PC-3 (cell line): ENCODE results near the gene ENTPD2. TPM values are rescaled to one million over a fixed set of nuclear protein-coding genes. Genes with fewer than 3 reads are reported as not detected.

Experiments used
- ATAC-seq: fragments of 200-7000 bp; cut with Tn5 transposase; 2 replicates; pipeline ENCODE4 v1.9.1; 2020; ENCODE audit warnings: mild to moderate bottlenecking, moderate library complexity
- BruUV-seq: library from RNA; stranded (reverse); fragments of 400-500 nt; replicated peaks from 2 replicates; lab custom pipeline; 2021; lab: Mats Ljungman, UMichigan
- CTCF ChIA-PET: fragments of 300-600 bp; sonication (Branson Sonifier 250); formaldehyde crosslinking; loops from one replicate; lab custom pipeline; 2022; ENCODE audit warnings: antibody characterized with exemption; lab: Charles Lee
- POLR2A ChIA-PET: fragments of 300-600 bp; sonication (Branson Sonifier 250); formaldehyde crosslinking; loops from one replicate; lab custom pipeline; 2022; ENCODE audit warnings: antibody characterized with exemption; ENCODE audit not compliant: unreplicated experiment; lab: Charles Lee
- DNase-seq: peaks from one replicate; pipeline ENCODE4 v3.0.0-alpha.2; 2015
- H2AFZ ChIP-seq: fragments of 300-600 bp; sonication (generic); 2 replicates; pipeline ENCODE4 v1.6.0; 2016; ENCODE audit warnings: antibody characterized with exemption, low read length
- H3F3A ChIP-seq: fragments of 300-600 bp; sonication (generic); one replicate; pipeline ENCODE4 v1.6.0; 2017; ENCODE audit warnings: antibody characterized with exemption, low read length, control low read depth, mild to moderate bottlenecking; ENCODE audit not compliant: unreplicated experiment
- H3K27ac ChIP-seq: fragments of 300-600 bp; sonication (generic); 2 replicates; pipeline ENCODE4 v1.5.1; 2016; ENCODE audit warnings: mild to moderate bottlenecking, low read length
- H3K27me3 ChIP-seq: fragments of 300-600 bp; sonication (generic); 2 replicates; pipeline ENCODE4 v1.6.1; 2016; ENCODE audit warnings: low read length, mixed read lengths
- H3K36me3 ChIP-seq: fragments of 300-600 bp; sonication (generic); 2 replicates; pipeline ENCODE4 v1.6.1; 2016; ENCODE audit warnings: low read depth, mixed run types, low read length, mixed read lengths
- H3K4me1 ChIP-seq: fragments of 300-600 bp; sonication (generic); 2 replicates; pipeline ENCODE4 v1.5.1; 2016; ENCODE audit warnings: low read length; ENCODE audit not compliant: insufficient read depth
- H3K4me2 ChIP-seq: fragments of 300-600 bp; sonication (generic); 2 replicates; pipeline ENCODE4 v1.6.0; 2016; ENCODE audit warnings: low read length
- H3K4me3 ChIP-seq: fragments of 300-600 bp; sonication (generic); 2 replicates; pipeline ENCODE4 v1.5.1; 2016; ENCODE audit warnings: mild to moderate bottlenecking, low read length, mixed read lengths
- H3K79me2 ChIP-seq: fragments of 300-600 bp; sonication (generic); 2 replicates; pipeline ENCODE4 v1.6.1; 2017; ENCODE audit warnings: low read length, mixed read lengths
- H3K9ac ChIP-seq: fragments of 300-600 bp; sonication (generic); 2 replicates; pipeline ENCODE4 v1.6.0; 2016; ENCODE audit warnings: mild to moderate bottlenecking, low read length
- H3K9me2 ChIP-seq: fragments of 300-600 bp; sonication (generic); replicated peaks from 2 replicates; pipeline ENCODE4 v1.6.1; 2016; ENCODE audit warnings: mixed run types, low read length, mixed read lengths
- H3K9me3 ChIP-seq: fragments of 300-600 bp; sonication (generic); 2 replicates; pipeline ENCODE4 v1.6.1; 2016; ENCODE audit warnings: low read length, mixed read lengths
- H4K20me1 ChIP-seq: fragments of 300-600 bp; sonication (generic); 2 replicates; pipeline ENCODE4 v1.6.1; 2016; ENCODE audit warnings: low read length, mixed read lengths
- EZH2 ChIP-seq: fragments of 300-600 bp; sonication (generic); IDR thresholded peaks from one replicate; pipeline ENCODE4 v1.6.1; 2017; ENCODE audit warnings: antibody characterized with exemption, mild to moderate bottlenecking, low read length; ENCODE audit not compliant: unreplicated experiment
- EZH2phosphoT487 ChIP-seq: fragments of 300-600 bp; sonication (generic); IDR thresholded peaks from 2 replicates; pipeline ENCODE4 v1.6.1; 2018; ENCODE audit warnings: mild to moderate bottlenecking, antibody characterized with exemption, low read length, borderline replicate concordance
- intact Hi-C: fragments of 100-400 bp; cut with micrococcal nuclease; formaldehyde crosslinking; loops from 2 replicates; pipeline ENCODE4 v1.9.0; 2023
- total RNA-seq: library from RNA; depleted of rRNA; stranded (reverse); fragments of >200 nt; gene quantifications from 2 replicates; pipeline ENCODE4 v1.2.3, GENCODE V29; 2014
- TF ChIP-seq, protein P1 (sequence below): fragments of 300-600 bp; sonication (generic); conservative IDR thresholded peaks from 2 replicates; pipeline ENCODE4 v1.5.1; 2017; ENCODE audit warnings: antibody characterized with exemption, low read depth, mild to moderate bottlenecking, low read length

ENTPD2 gene
- total RNA-seq, 1 experiment from 2014 or later = 1.3 TPM

- CTCF ChIA-PET = no interaction called here
- no peak for TF ChIP-seq EZH2
- TF ChIP-seq, protein P1, sequence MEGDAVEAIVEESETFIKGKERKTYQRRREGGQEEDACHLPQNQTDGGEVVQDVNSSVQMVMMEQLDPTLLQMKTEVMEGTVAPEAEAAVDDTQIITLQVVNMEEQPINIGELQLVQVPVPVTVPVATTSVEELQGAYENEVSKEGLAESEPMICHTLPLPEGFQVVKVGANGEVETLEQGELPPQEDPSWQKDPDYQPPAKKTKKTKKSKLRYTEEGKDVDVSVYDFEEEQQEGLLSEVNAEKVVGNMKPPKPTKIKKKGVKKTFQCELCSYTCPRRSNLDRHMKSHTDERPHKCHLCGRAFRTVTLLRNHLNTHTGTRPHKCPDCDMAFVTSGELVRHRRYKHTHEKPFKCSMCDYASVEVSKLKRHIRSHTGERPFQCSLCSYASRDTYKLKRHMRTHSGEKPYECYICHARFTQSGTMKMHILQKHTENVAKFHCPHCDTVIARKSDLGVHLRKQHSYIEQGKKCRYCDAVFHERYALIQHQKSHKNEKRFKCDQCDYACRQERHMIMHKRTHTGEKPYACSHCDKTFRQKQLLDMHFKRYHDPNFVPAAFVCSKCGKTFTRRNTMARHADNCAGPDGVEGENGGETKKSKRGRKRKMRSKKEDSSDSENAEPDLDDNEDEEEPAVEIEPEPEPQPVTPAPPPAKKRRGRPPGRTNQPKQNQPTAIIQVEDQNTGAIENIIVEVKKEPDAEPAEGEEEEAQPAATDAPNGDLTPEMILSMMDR = no peak
- TF ChIP-seq EZH2phosphoT487 = no peak
- intact Hi-C loops = no loop called here
- Histone ChIP-seq H3K27me3 (no peaks in the 10 kb centered on the region), H3K36me3 (peaks cover 34% of the 10 kb centered on the region), H3K9me3 (no peaks in the 10 kb centered on the region), H3K79me2 (no peaks in the 10 kb centered on the region), H4K20me1 (no peaks in the 10 kb centered on the region), H2AFZ (no peak overlapping the region), H3K4me1 (no peaks in the 10 kb centered on the region), H3K27ac (no peak overlapping the region), H3K4me2 (no peak overlapping the region), H3K9ac (no peak overlapping the region), H3K4me3 (no peak overlapping the region), H3F3A (no peaks in the 10 kb centered on the region), H3K9me2 (no peaks in the 10 kb centered on the region)
- ATAC-seq = no peak
- DNase-seq = no peak
- BruUV-seq = no TSS peak
- POLR2A ChIA-PET = no interaction called here
Observed at GRCh38 chr9:137099231-137099630, 45.4 kb upstream of the ENTPD2 start.

- H3K36me3 ChIP-seq = peaks cover 23% of the 10 kb centered on the region
- ChIA-PET CTCF (no interaction called here), POLR2A (no interaction called here)
- no peak overlapping the region for H2AFZ ChIP-seq
- no peaks in the 10 kb centered on the region for H3K79me2 ChIP-seq
- H3F3A ChIP-seq = no peaks in the 10 kb centered on the region
- DNase-seq (no peak), ATAC-seq (no peak)
- H3K27ac ChIP-seq = no peak overlapping the region
- no peak overlapping the region for H3K9ac ChIP-seq
- no peaks in the 10 kb centered on the region for H4K20me1 ChIP-seq
- no peaks in the 10 kb centered on the region for H3K4me1 ChIP-seq
- intact Hi-C loops = no loop called here
- TF ChIP-seq EZH2 (no peak), EZH2phosphoT487 (no peak)
- TF ChIP-seq, protein P1 = no peak
- no peak overlapping the region for H3K4me2 ChIP-seq
- H3K4me3 ChIP-seq = no peak overlapping the region
- H3K27me3 ChIP-seq = no peaks in the 10 kb centered on the region
- no peaks in the 10 kb centered on the region for H3K9me3 ChIP-seq
- no TSS peak for BruUV-seq
- H3K9me2 ChIP-seq = no peaks in the 10 kb centered on the region
Observed at GRCh38 chr9:137097761-137098462, 44.1 kb upstream of the ENTPD2 start.

- H3K36me3 ChIP-seq = peaks cover 14% of the 10 kb centered on the region
- DNase-seq (no peak), ATAC-seq (no peak)
- intact Hi-C loops = no loop called here
- H3K4me1 ChIP-seq = no peaks in the 10 kb centered on the region
- ChIA-PET CTCF (no interaction called here), POLR2A (no interaction called here)
- H4K20me1 ChIP-seq = no peaks in the 10 kb centered on the region
- no peak overlapping the region for H3K27ac ChIP-seq
- H3K9ac ChIP-seq = no peak overlapping the region
- no TSS peak for BruUV-seq
- no peaks in the 10 kb centered on the region for H3F3A ChIP-seq
- H3K4me2 ChIP-seq = no peak overlapping the region
- H2AFZ ChIP-seq = no peak overlapping the region
- H3K27me3 ChIP-seq = no peaks in the 10 kb centered on the region
- H3K9me3 ChIP-seq = no peaks in the 10 kb centered on the region
- no peaks in the 10 kb centered on the region for H3K79me2 ChIP-seq
- no peaks in the 10 kb centered on the region for H3K9me2 ChIP-seq
- no peak overlapping the region for H3K4me3 ChIP-seq
- TF ChIP-seq, protein P1 = no peak
- TF ChIP-seq EZH2 (no peak), EZH2phosphoT487 (no peak)
Observed at GRCh38 chr9:137096785-137097546, 43.1 kb upstream of the ENTPD2 start.
